H1 (cell line): ENCODE data around the gene SCRN1. TPM values are rescaled to one million over a fixed set of nuclear protein-coding genes. Genes with fewer than 3 reads are reported as not detected.

Source experiments
- CBX8 ChIP-seq: fragments of 300-800, 300-1000 bp; sonication (generic); IDR thresholded peaks from 2 replicates; pipeline ENCODE4 v1.7.1; 2016; ENCODE audit warnings: low read depth, low read length, borderline replicate concordance
- CREB1 ChIP-seq: IDR thresholded peaks from 2 replicates; pipeline ENCODE4 v1.6.1; 2012; ENCODE audit warnings: inconsistent platforms
- CTBP2 ChIP-seq: IDR thresholded peaks from 2 replicates; pipeline ENCODE4 v1.7.0; 2011; ENCODE audit warnings: borderline replicate concordance, mild to moderate bottlenecking, moderate library complexity, mixed read lengths, low read length; ENCODE audit not compliant: insufficient read depth, insufficient read length
- polyA plus RNA-seq, 7 experiments: library from polyadenylated mRNA; depleted of rRNA in 3 of 7; stranded (reverse) in 5 of 7; unstranded in 2 of 7; fragments of >200 nt in 5 of 7; fragments of 200-250 nt in 2 of 7; gene quantifications; 1 replicate in 5 of 7; 2 replicates in 1 of 7; 4 replicates in 1 of 7; pipeline versions ENCODE4 v1.2.1 to v1.2.3, GENCODE V29; 2011 to 2013; ENCODE audit warnings: missing spikeins in 2 of 7, mixed read lengths in 2 of 7
- total RNA-seq: library from RNA; stranded (reverse); fragmentation: NEBNext Ultra II Directional; extraction: Animal tissue kit (Norgen Biotek cat#: 25700); gene quantifications from 2 replicates; pipeline ENCODE4 v1.2.1, GENCODE V29; 2021
- TF ChIP-seq, protein P1 (sequence below): fragments of 300-600 bp; sonication (generic); IDR thresholded peaks from 2 replicates; pipeline ENCODE4 v1.7.1; 2012; ENCODE audit warnings: low read length, moderate library complexity, mild to moderate bottlenecking, inconsistent platforms; ENCODE audit not compliant: insufficient replicate concordance
- TF ChIP-seq, protein P2 (sequence below): IDR thresholded peaks from 2 replicates; pipeline ENCODE4 v1.6.1; 2012; ENCODE audit warnings: low read length, inconsistent platforms

Gene SCRN1
- total and polyA plus RNA-seq, 2 of the 8 experiments (the other 6 are each of a cell fraction or from before 2014, with no cell fraction given): 36.0 to 75.8 TPM

DNA sequence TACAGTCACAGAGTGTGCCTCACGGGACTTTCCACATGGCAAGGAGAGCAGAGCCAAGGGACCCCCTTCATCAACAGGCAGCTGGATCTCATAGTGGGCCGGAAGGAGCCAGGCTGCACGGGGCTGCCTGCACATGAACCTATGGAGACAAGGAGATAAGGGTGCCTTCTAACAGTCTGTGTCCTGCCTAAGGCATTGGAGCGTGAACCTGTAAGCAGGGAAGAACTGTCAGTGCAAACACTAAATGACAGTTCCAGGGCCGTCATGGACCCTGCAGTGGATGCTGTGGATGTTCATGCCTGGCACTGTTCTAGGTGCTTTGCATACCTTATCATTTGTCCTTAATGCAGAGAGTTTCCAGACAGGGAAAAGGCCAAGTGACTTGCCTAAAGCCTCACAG is 97.4 kb downstream of the SCRN1 start (continued):
- TF ChIP-seq, protein P1, sequence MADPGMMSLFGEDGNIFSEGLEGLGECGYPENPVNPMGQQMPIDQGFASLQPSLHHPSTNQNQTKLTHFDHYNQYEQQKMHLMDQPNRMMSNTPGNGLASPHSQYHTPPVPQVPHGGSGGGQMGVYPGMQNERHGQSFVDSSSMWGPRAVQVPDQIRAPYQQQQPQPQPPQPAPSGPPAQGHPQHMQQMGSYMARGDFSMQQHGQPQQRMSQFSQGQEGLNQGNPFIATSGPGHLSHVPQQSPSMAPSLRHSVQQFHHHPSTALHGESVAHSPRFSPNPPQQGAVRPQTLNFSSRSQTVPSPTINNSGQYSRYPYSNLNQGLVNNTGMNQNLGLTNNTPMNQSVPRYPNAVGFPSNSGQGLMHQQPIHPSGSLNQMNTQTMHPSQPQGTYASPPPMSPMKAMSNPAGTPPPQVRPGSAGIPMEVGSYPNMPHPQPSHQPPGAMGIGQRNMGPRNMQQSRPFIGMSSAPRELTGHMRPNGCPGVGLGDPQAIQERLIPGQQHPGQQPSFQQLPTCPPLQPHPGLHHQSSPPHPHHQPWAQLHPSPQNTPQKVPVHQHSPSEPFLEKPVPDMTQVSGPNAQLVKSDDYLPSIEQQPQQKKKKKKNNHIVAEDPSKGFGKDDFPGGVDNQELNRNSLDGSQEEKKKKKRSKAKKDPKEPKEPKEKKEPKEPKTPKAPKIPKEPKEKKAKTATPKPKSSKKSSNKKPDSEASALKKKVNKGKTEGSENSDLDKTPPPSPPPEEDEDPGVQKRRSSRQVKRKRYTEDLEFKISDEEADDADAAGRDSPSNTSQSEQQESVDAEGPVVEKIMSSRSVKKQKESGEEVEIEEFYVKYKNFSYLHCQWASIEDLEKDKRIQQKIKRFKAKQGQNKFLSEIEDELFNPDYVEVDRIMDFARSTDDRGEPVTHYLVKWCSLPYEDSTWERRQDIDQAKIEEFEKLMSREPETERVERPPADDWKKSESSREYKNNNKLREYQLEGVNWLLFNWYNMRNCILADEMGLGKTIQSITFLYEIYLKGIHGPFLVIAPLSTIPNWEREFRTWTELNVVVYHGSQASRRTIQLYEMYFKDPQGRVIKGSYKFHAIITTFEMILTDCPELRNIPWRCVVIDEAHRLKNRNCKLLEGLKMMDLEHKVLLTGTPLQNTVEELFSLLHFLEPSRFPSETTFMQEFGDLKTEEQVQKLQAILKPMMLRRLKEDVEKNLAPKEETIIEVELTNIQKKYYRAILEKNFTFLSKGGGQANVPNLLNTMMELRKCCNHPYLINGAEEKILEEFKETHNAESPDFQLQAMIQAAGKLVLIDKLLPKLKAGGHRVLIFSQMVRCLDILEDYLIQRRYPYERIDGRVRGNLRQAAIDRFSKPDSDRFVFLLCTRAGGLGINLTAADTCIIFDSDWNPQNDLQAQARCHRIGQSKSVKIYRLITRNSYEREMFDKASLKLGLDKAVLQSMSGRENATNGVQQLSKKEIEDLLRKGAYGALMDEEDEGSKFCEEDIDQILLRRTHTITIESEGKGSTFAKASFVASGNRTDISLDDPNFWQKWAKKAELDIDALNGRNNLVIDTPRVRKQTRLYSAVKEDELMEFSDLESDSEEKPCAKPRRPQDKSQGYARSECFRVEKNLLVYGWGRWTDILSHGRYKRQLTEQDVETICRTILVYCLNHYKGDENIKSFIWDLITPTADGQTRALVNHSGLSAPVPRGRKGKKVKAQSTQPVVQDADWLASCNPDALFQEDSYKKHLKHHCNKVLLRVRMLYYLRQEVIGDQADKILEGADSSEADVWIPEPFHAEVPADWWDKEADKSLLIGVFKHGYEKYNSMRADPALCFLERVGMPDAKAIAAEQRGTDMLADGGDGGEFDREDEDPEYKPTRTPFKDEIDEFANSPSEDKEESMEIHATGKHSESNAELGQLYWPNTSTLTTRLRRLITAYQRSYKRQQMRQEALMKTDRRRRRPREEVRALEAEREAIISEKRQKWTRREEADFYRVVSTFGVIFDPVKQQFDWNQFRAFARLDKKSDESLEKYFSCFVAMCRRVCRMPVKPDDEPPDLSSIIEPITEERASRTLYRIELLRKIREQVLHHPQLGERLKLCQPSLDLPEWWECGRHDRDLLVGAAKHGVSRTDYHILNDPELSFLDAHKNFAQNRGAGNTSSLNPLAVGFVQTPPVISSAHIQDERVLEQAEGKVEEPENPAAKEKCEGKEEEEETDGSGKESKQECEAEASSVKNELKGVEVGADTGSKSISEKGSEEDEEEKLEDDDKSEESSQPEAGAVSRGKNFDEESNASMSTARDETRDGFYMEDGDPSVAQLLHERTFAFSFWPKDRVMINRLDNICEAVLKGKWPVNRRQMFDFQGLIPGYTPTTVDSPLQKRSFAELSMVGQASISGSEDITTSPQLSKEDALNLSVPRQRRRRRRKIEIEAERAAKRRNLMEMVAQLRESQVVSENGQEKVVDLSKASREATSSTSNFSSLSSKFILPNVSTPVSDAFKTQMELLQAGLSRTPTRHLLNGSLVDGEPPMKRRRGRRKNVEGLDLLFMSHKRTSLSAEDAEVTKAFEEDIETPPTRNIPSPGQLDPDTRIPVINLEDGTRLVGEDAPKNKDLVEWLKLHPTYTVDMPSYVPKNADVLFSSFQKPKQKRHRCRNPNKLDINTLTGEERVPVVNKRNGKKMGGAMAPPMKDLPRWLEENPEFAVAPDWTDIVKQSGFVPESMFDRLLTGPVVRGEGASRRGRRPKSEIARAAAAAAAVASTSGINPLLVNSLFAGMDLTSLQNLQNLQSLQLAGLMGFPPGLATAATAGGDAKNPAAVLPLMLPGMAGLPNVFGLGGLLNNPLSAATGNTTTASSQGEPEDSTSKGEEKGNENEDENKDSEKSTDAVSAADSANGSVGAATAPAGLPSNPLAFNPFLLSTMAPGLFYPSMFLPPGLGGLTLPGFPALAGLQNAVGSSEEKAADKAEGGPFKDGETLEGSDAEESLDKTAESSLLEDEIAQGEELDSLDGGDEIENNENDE: no peak
- TF ChIP-seq CREB1 (no peak), CTBP2 (no peak), CBX8 (no peak)
- TF ChIP-seq, protein P2, sequence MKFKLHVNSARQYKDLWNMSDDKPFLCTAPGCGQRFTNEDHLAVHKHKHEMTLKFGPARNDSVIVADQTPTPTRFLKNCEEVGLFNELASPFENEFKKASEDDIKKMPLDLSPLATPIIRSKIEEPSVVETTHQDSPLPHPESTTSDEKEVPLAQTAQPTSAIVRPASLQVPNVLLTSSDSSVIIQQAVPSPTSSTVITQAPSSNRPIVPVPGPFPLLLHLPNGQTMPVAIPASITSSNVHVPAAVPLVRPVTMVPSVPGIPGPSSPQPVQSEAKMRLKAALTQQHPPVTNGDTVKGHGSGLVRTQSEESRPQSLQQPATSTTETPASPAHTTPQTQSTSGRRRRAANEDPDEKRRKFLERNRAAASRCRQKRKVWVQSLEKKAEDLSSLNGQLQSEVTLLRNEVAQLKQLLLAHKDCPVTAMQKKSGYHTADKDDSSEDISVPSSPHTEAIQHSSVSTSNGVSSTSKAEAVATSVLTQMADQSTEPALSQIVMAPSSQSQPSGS: no peak
